GM21447 (cell line): ENCODE results near the gene IL22RA2.

Source experiments
- ATAC-seq: cut with Tn5 transposase; IDR thresholded peaks from one replicate; pipeline ENCODE4 v1.9.1; 2021; ENCODE audit not compliant: unreplicated experiment

The IL22RA2 gene

DNA sequence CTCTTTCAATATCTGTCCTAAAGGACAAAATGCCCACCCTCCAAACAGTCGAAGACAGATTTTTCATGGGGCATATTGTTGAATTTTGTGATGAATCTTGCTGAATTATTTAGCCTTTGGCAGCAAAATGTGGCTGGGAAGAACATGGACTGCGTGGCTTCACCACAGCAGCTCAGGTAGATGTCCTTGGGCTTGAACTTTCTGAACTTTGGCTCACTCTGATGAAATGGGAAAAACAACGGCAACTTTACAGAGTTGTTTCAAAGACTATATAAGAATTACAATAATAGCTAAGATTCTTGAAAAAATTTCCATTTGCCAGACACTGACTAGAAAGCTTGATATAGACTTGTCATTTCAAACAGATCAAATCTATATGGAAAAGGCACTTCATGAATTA, 75.9 kb downstream of the IL22RA2 start:
- no peak for ATAC-seq

DNA sequence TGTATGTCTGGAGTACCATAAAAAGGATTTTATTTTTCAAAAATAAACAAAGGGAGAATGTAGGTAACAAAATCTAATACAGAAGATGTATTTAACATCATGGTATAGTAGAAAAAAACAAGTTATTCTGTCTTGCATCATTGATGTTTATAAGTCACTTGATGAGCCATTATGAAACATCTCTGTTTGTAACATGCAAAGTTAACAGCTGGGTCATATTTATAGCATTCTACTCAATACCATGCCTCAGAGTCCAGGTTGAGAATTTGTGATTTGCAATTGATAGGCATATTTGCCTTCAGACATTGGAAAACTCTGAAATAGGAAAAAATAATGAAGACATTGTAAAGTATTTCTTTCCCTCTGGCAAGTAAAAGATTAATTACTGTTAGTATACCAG, 76.4 kb downstream of the IL22RA2 start:
- peak; percentile 33 for ATAC-seq

DNA sequence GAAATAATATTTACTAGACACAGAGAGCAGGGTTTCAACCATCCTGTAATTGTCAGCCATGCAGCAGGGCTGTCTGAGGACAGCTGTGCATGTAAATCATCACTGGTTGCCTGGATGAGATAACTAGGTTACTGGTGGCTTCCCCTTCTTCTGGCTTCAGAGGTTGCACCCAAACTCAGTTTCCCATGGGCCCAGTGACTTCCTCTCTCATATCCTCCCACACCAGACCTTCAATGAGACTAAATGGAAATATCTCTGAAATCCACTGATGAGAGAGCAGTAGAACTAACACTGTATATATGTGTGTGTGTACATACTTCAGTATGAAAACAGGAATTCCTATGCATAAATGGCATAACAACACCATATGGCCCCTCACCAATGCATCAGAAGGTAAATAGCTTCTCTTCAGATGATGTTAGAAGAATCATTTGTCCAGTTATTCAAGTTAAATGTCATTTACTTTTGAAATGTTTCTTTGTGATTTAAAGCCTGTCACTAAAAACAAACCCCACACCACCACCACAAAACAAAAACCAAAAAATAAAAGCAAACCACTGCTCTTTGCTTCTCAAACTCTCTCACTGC, 77.7 kb downstream of the IL22RA2 start:
- peak; percentile 84 for ATAC-seq

DNA sequence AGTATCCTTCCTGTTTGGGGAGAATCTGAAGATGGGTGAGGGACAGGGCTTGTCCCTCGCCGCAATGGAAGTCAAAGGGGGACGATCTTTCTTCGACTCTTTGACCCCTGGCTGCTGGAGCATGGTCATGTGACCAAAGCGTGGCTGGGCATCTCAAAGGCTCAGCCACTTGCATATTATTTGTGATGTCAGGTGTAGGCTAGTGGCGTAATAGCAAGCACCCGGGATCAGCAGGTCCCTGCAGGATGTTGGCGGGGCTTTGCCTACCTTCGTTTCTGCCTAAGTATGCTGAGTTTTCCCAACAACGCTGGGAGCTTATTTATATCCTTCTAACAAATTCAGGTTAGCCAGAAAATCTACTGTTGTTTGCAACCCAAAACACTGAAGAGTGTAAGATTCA, 78.4 kb downstream of the IL22RA2 start:
- ATAC-seq: no peak

DNA sequence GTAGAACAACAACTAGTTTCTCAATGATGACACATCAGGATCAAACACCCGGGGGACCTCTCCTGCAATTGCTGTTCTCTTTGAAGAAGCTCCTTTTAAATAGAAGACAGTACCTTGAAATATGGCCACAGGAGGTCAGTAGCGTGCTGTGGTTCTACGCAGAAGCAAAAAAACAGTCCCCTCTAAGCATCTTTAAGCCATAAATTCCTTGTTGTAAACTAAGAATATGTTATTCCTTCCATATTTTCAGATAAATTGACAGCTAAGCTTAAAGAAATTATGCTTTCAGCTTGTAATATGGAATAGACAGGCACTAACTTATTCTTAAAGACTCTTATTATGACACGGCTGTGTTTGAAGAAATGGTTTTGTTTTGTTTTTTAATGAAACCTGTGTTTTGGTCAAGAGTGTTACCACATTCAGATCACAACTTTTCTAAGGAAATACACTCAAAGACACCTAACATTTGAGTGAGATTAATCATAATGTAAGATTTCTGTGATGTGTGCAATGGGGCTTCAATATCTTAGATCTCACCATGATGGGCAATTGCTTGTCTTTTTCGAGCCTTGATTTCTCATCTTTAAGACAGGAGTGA, 78.9 kb downstream of the IL22RA2 start:
- no peak for ATAC-seq
